Pancreas (tissue), 10 donors: Measurements from ENCODE around the gene RNF5. TPM values are rescaled to one million over a fixed set of nuclear protein-coding genes. Genes with fewer than 3 reads are reported as not detected.

Experiments
- ATAC-seq, 4 donors: fragments of 200-7000 bp; cut with Tn5 transposase; one replicate each; pipeline versions ENCODE4 v1.8.0 to v1.9.1; 2020; ENCODE audit warnings: mild to moderate bottlenecking in 4 of 4, moderate library complexity in 4 of 4
- DNase-seq, 6 donors: peaks; one replicate each; pipeline ENCODE4 v3.0.0-alpha.2; 2020
- FAIRE-seq: peaks from 2 replicates; lab custom pipeline; 2012; peaks lifted over from hg19 to GRCh38; lab: Jason Lieb, UNC
- H3K27ac ChIP-seq, 4 donors: fragments of 200-600 bp; sonication (generic); 1 replicate in 3 of 4; 2 replicates in 1 of 4; pipeline versions ENCODE4 v1.5.0 to v1.8.0; 2020
- H3K27me3 ChIP-seq, 4 donors: fragments of 200-600 bp; one replicate each; pipeline ENCODE4 v1.8.0; 2021
- H3K36me3 ChIP-seq, 3 donors: fragments of 200-600 bp; sonication (generic) in 1 of 3; one replicate each; pipeline versions ENCODE4 v1.5.0 to v1.8.0; 2020 to 2021
- H3K4me1 ChIP-seq, 3 donors: fragments of 200-600 bp; one replicate each; pipeline ENCODE4 v1.8.0; 2021
- H3K4me3 ChIP-seq, 4 donors: fragments of 200-600 bp; sonication (generic) in 2 of 4; one replicate each; pipeline versions ENCODE4 v1.5.0 to v1.8.0; 2020 to 2021
- H3K9me3 ChIP-seq, 4 donors: fragments of 200-600 bp; one replicate each; pipeline ENCODE4 v1.8.0; 2021
- CTCF ChIP-seq, 4 donors: fragments of 200-600 bp; sonication (generic) in 3 of 4; IDR thresholded peaks; one replicate each; pipeline versions ENCODE4 v1.5.0 to v1.8.0; 2021; ENCODE audit warnings: antibody characterized with exemption in 4 of 4
- WGBS, 2 donors: extraction: QIAGEN DNeasy Blood & Tissue Kit; methylation state at CpG; one replicate each; pipeline ENCODE4 v1.1.7; 2013; 5-methylcytosine and 5-hydroxymethylcytosine counted together
- intact Hi-C, 3 donors: fragments of 100-400 bp; cut with DNase I; formaldehyde crosslinking; loops; one replicate each; pipeline versions ENCODE4 v1.11.1 to v1.14.2; 2022
- polyA plus RNA-seq, 2 donors: library from polyadenylated mRNA; stranded (reverse); fragments of 200-250 nt; gene quantifications; one replicate each; pipeline ENCODE4 v1.2.3, GENCODE V29; 2013
- total RNA-seq, 6 donors: library from RNA; stranded (reverse); fragmentation: NEBNext Ultra II Directional in 4 of 6; extraction: Animal tissue kit (Norgen Biotek cat#: 25700) in 4 of 6; gene quantifications; one replicate each; pipeline versions ENCODE4 v1.2.1 to v1.2.4, GENCODE V29; 2021 to 2023
- donor health status: healthy with polysubstance abuse.
- donor health status: DM: no; HTN: no; CAD: no; lungs with moderate emphysema.
- donor health status: DM: no; HTN: no; CAD: no.
- donor health status: control.
- donor health status: control.
- donor health status: Bipolar disorder and iron deficiency.
- donor health status: DM: yes; HTN: yes; CAD: no.
- donor health status: DM: no; HTN: no; CAD: no.
- donor health status: DM: no; HTN: no; CAD: no.
- donor health status: DM: yes; HTN: yes; CAD: no.

The RNF5 gene
- total and polyA plus RNA-seq, 8 donors, result 16.1 to 41.4 (median 25.8) TPM

- Histone ChIP-seq H3K4me1 (peaks cover 0 to 5% (median 4%) of the 10 kb centered on the region in 3 donors), H3K27me3 (no peaks in the 10 kb centered on the region), H3K9me3 (no peaks in the 10 kb centered on the region), H3K36me3 (peaks cover 0 to 4% (median 0%) of the 10 kb centered on the region in 3 donors), H3K27ac (no peak overlapping the region), H3K4me3 (no peak overlapping the region)
- DNase-seq, result no peak
- no peak for FAIRE-seq
- no peak for TF ChIP-seq CTCF (IDR thresholded peaks at IDR 0.05)
- intact Hi-C loops, result no loop called here
- ATAC-seq, result no peak
Measured at GRCh38 chr6:32158052-32158451, 20.2 kb upstream of the RNF5 start.

GRCh38 chr6:32163559-32164258 lies 14.5 kb upstream of the RNF5 start:
- FAIRE-seq (no peak), DNase-seq (no peak), ATAC-seq (no peak)
- WGBS, 2 donors, result 83 to 90% methylated on average over 7 of the region's 7 CpGs
- Histone ChIP-seq H3K4me3 (no peak overlapping the region), H3K9me3 (no peaks in the 10 kb centered on the region), H3K27me3 (no peaks in the 10 kb centered on the region), H3K4me1 (no peaks in the 10 kb centered on the region), H3K36me3 (no peaks in the 10 kb centered on the region), H3K27ac (no peak overlapping the region)
- TF ChIP-seq CTCF (IDR thresholded peaks at IDR 0.05), result no peak
- intact Hi-C loops, result loop anchor here in 1 of 3 donors (10.0 kb wide), 1 partner anchor 49 kb away; no protein-coding TSS in a partner anchor

- H3K27ac ChIP-seq, result no peak within 1 kb of the TSS
- no peaks in the 10 kb centered on the region for H3K4me1 ChIP-seq
- intact Hi-C loops, result loop anchor here in 1 of 3 donors (10.0 kb wide), 1 partner anchor 49 kb away; no protein-coding TSS in a partner anchor
- FAIRE-seq, result no peak
- TF ChIP-seq CTCF (IDR thresholded peaks at IDR 0.05), result no peak
- H3K27me3 ChIP-seq, result no peaks in the 10 kb centered on the region
- H3K4me3 ChIP-seq, result no peak within 1 kb of the TSS
- ATAC-seq, result no peak
- no peak for DNase-seq
- H3K36me3 ChIP-seq, result no peaks in the 10 kb centered on the region
- no peaks in the 10 kb centered on the region for H3K9me3 ChIP-seq
Measured at GRCh38 chr6:32164295-32164694, 13.9 kb upstream of the RNF5 start, which contains the start of gene EGFL8. EGFL8 (plus strand) TSS chr6:32164595; CDS start chr6:32166166, 1,571 bp downstream.

- Histone ChIP-seq H3K27ac (no peak overlapping the region), H3K27me3 (no peaks in the 10 kb centered on the region), H3K4me1 (no peaks in the 10 kb centered on the region), H3K4me3 (no peak overlapping the region), H3K36me3 (no peaks in the 10 kb centered on the region), H3K9me3 (no peaks in the 10 kb centered on the region)
- WGBS, 2 donors, result 91% methylated on average over 30 of the region's 30 CpGs
- FAIRE-seq (no peak), ATAC-seq (peak in 1 of 4 donors; percentile 13), DNase-seq (peak in 1 of 6 donors; percentile 73)
- intact Hi-C loops, result loop anchor here in 1 of 3 donors (10.0 kb wide), 1 partner anchor 52 kb away; no protein-coding TSS in a partner anchor
- no peak for TF ChIP-seq CTCF (IDR thresholded peaks at IDR 0.05)
Measured at GRCh38 chr6:32166411-32167061, 11.7 kb upstream of the RNF5 start.
